Fibroblast of peridontal ligament (primary cell): ENCODE results near the gene TRIM28.
"Not testable (repeated sequence)": the region's sequence is repeated elsewhere in the genome, so short reads cannot be mapped to it uniquely, and the experiment has no call there.

Experiments
- DNase-seq: peaks from one replicate; pipeline ENCODE4 v3.0.0-alpha.2; 2010; ENCODE audit errors: extremely low read depth

TRIM28 gene

GRCh38 chr19:58519087-58519354 lies 24.8 kb upstream of the TRIM28 start:
- DNase-seq = peak; percentile 71

GRCh38 chr19:58519355-58520256 lies 24.3 kb upstream of the TRIM28 start, which contains the start of gene ZBTB45:
ZBTB45 (minus strand) TSS chr19:58519810; CDS start chr19:58517673, 2,137 bp downstream.
- DNase-seq = peak; percentile 96

- DNase-seq = no peak
These were observed 23.6 kb upstream of the TRIM28 start for GRCh38 chr19:58520257-58520599.

- DNase-seq = no peak
These were observed 22.2 kb upstream of the TRIM28 start for GRCh38 chr19:58521651-58522050.

GRCh38 chr19:58522709-58523108 lies 21.2 kb upstream of the TRIM28 start:
- DNase-seq = no peak

- no peak for DNase-seq
These were observed 14.5 kb upstream of the TRIM28 start for GRCh38 chr19:58529405-58529804.

- no peak for DNase-seq
These were observed 12.6 kb upstream of the TRIM28 start for GRCh38 chr19:58531034-58531840.

GRCh38 chr19:58535857-58536256 lies 8.0 kb upstream of the TRIM28 start:
- no peak for DNase-seq

GRCh38 chr19:58536852-58537798 lies 6.7 kb upstream of the TRIM28 start:
- DNase-seq = no peak

- no peak for DNase-seq
These were observed 5.4 kb upstream of the TRIM28 start for GRCh38 chr19:58538257-58539168.

GRCh38 chr19:58539169-58539559 lies 4.7 kb upstream of the TRIM28 start:
- DNase-seq = not testable (repeated sequence)

- DNase-seq = not testable (repeated sequence)
These were observed 1.1 kb upstream of the TRIM28 start for GRCh38 chr19:58542641-58543372.

- peak; percentile 21 for DNase-seq
These were observed 874 bp downstream of the TRIM28 start for GRCh38 chr19:58544591-58545285.

GRCh38 chr19:58545286-58546018 lies 1.6 kb downstream of the TRIM28 start:
- no peak for DNase-seq

GRCh38 chr19:58546019-58546530 lies 2.2 kb downstream of the TRIM28 start:
- DNase-seq = no peak

- DNase-seq = no peak
These were observed 3.8 kb downstream of the TRIM28 start for GRCh38 chr19:58547323-58548312.
